T-cell (primary cell): Measurements from ENCODE around the gene INCA1. TPM values are rescaled to one million over a fixed set of nuclear protein-coding genes. Genes with fewer than 3 reads are reported as not detected.
A peak's percentile ranks its signal among the peaks of the same experiment; 100 is the strongest.

Experiments used
- ATAC-seq, 4 experiments: fragments of 200-7000 bp in 3 of 4; fragments of 150-1000 bp in 1 of 4; cut with Tn5 transposase; replicated peaks in 1 of 4; 1 replicate in 3 of 4; 2 replicates in 1 of 4; pipeline ENCODE4 v1.10.0; 2021; ENCODE audit warnings: moderate library complexity in 3 of 4, mild to moderate bottlenecking in 2 of 4, moderate number of reproducible peaks in 1 of 4
- CTCF ChIA-PET, 2 donors: fragments of 300-600 bp; sonication (Branson Sonifier 250); formaldehyde crosslinking; loops; one replicate each; lab custom pipeline; 2022; ENCODE audit warnings: antibody characterized with exemption in 2 of 2; lab: Charles Lee
- POLR2A ChIA-PET, 2 donors: fragments of 300-600 bp; sonication (Branson Sonifier 250); formaldehyde crosslinking; loops; one replicate each; lab custom pipeline; 2022; ENCODE audit warnings: antibody characterized with exemption in 2 of 2; lab: Charles Lee
- DNase-seq, 35 experiments: peaks; one replicate each; pipeline versions ENCODE4 v3.0.0 to v3.0.0-alpha.2; 2013 to 2023
- H3K27ac ChIP-seq: one replicate; pipeline ENCODE4 v1.5.1; 2013; ENCODE audit warnings: low read length
- H3K27me3 ChIP-seq, 2 experiments: replicated peaks in 1 of 2; 1 replicate in 1 of 2; 2 replicates in 1 of 2; pipeline versions ENCODE4 v1.6.1 to v1.7.0; 2013; ENCODE audit warnings: low read length in 1 of 2, mixed read lengths in 1 of 2; ENCODE audit not compliant: control insufficient read depth in 2 of 2, insufficient read depth in 2 of 2; ENCODE audit errors: extremely low read depth in 1 of 2
- H3K36me3 ChIP-seq, 2 donors: 1 replicate in 1 of 2; 2 replicates in 1 of 2; pipeline versions ENCODE4 v1.6.1 to v1.7.0; 2013; ENCODE audit warnings: low read length in 1 of 2; ENCODE audit not compliant: control insufficient read depth in 2 of 2, insufficient read depth in 1 of 2; ENCODE audit errors: extremely low read depth in 1 of 2
- H3K4me1 ChIP-seq, 2 experiments: 1 replicate in 1 of 2; 2 replicates in 1 of 2; pipeline versions ENCODE4 v1.6.1 to v1.7.0; 2013; ENCODE audit warnings: low read length in 2 of 2, mixed read lengths in 1 of 2; ENCODE audit not compliant: insufficient read depth in 2 of 2, control insufficient read depth in 1 of 2; ENCODE audit errors: extremely low read depth in 1 of 2
- H3K4me3 ChIP-seq, 2 donors: 1 replicate in 1 of 2; 2 replicates in 1 of 2; pipeline versions ENCODE4 v1.5.1 to v1.7.0; 2013; ENCODE audit warnings: mild to moderate bottlenecking in 2 of 2, low read length in 1 of 2, moderate library complexity in 1 of 2; ENCODE audit not compliant: control insufficient read depth in 1 of 2; ENCODE audit errors: extremely low read depth in 1 of 2
- H3K9me3 ChIP-seq: 2 replicates; pipeline ENCODE4 v1.7.0; 2013
- H3K27ac Mint-ChIP-seq, 2 donors: one replicate each; pipeline ENCODE4 v1.8.0; 2020 to 2021; ENCODE audit warnings: mild to moderate bottlenecking in 2 of 2, mixed read lengths in 2 of 2
- H3K27me3 Mint-ChIP-seq, 2 donors: one replicate each; pipeline ENCODE4 v1.8.0; 2021 to 2022; ENCODE audit warnings: mixed read lengths in 2 of 2
- H3K36me3 Mint-ChIP-seq: one replicate; pipeline ENCODE4 v1.8.0; 2021; ENCODE audit warnings: mixed read lengths
- H3K4me1 Mint-ChIP-seq, 3 donors: one replicate each; pipeline ENCODE4 v1.8.0; 2020 to 2022; ENCODE audit warnings: mixed read lengths in 3 of 3, mild to moderate bottlenecking in 1 of 3
- H3K4me3 Mint-ChIP-seq, 3 donors: one replicate each; pipeline ENCODE4 v1.8.0; 2020 to 2022; ENCODE audit warnings: mild to moderate bottlenecking in 3 of 3, mixed read lengths in 3 of 3, moderate library complexity in 3 of 3
- H3K9me3 Mint-ChIP-seq, 3 donors: one replicate each; pipeline ENCODE4 v1.8.0; 2020 to 2022; ENCODE audit warnings: mixed read lengths in 3 of 3
- WGBS: methylation state at CpG from one replicate; pipeline ENCODE4 v1.1.5; 2013; ENCODE audit warnings: missing lambda C conversion rate; ENCODE audit not compliant: insufficient coverage; 5-methylcytosine and 5-hydroxymethylcytosine counted together
- total RNA-seq, 35 experiments: library from RNA in 6 of 35; stranded (reverse) in 6 of 35; fragments of 120-200 nt in 1 of 35; gene quantifications; one replicate each; pipeline versions ENCODE4 v1.2.1 to v1.2.4 and lab custom pipeline; 2013 to 2026

INCA1 gene
- total RNA-seq, 5 donors from 2014 or later (not counting 1 experiment from before 2014, with no cell fraction given) = 0.38 to 0.43 TPM; not detected in 3

DNA sequence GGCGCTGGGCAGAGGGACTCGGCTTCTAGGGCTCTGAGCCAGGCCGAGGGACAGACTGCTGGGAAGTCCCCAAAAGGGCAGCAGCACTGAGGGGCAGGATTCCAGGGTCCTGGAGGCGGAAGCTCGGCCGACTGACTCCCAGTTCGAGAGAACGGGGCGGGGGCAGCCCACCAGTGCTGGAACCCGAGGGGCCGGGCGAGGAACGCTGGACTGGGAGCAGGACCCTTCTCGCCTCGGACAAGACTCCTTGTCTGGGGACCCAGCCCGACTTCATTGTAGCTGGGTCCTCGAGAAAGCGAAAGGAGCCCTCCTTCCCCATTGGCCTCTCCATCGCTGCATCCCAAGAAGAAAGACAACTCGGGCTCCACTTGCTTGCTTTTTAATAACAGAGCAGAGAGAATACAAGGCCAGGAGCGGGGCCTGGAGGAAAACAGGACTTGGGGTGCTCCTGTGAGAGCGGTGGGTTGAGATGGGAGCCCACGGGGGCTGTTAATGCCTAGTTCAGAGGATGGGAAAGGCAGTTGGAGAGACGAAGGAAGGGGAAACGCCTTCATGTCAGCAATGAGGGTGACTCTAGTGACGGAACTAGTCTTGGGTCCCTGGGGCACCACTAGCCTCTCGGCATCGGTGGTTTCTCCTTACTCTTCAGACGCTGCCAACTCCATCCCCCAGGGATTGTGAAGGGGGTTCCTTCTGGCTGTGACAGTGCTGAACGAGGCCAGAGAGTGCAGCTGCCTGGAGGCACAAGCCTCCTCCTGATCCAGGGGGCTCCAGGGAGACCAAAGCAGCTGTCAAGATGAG is 9.4 kb downstream of the INCA1 start:
- ATAC-seq (peak in 3 of 4 experiments; percentile 12 to 17 (median 17)), DNase-seq (no peak)
- ChIA-PET CTCF (interaction anchor here (0.6 to 1.6 kb wide), 3 partner anchors 21 to 48 kb away, joined by 6 to 7 read pairs (median 7); partner anchors contain the start of genes RNF167 (in 1 of the 2), SLC25A11 (in 1 of the 2) and SPAG7 (in 1 of the 2)), POLR2A (interaction anchor here in 1 of 2 donors (2.0 kb wide), 1 partner anchor 21 kb away, joined by 7 read pairs; the partner anchor contains the start of gene SPAG7)
- H3K27me3 Mint-ChIP-seq = no peaks in the 10 kb centered on the region
- Histone ChIP-seq H3K27ac (peak overlapping the region; percentile 90), H3K27me3 (no peaks in the 10 kb centered on the region), H3K36me3 (peaks cover 0 to 5% of the 10 kb centered on the region in 2 donors), H3K4me1 (peaks cover 9 to 33% of the 10 kb centered on the region in 2 experiments), H3K9me3 (no peaks in the 10 kb centered on the region), H3K4me3 (peak overlapping the region; percentile 70 to 89)
- H3K4me3 Mint-ChIP-seq = peak overlapping the region; percentile 88 to 92 (median 91)
- peak overlapping the region; percentile 89 to 96 for H3K27ac Mint-ChIP-seq
- WGBS = 2% methylated on average over 24 of the region's 30 CpGs
- H3K36me3 Mint-ChIP-seq = peaks cover 4% of the 10 kb centered on the region
- H3K9me3 Mint-ChIP-seq = no peaks in the 10 kb centered on the region
- peaks cover 37 to 42% (median 40%) of the 10 kb centered on the region in 3 donors for H3K4me1 Mint-ChIP-seq

DNA sequence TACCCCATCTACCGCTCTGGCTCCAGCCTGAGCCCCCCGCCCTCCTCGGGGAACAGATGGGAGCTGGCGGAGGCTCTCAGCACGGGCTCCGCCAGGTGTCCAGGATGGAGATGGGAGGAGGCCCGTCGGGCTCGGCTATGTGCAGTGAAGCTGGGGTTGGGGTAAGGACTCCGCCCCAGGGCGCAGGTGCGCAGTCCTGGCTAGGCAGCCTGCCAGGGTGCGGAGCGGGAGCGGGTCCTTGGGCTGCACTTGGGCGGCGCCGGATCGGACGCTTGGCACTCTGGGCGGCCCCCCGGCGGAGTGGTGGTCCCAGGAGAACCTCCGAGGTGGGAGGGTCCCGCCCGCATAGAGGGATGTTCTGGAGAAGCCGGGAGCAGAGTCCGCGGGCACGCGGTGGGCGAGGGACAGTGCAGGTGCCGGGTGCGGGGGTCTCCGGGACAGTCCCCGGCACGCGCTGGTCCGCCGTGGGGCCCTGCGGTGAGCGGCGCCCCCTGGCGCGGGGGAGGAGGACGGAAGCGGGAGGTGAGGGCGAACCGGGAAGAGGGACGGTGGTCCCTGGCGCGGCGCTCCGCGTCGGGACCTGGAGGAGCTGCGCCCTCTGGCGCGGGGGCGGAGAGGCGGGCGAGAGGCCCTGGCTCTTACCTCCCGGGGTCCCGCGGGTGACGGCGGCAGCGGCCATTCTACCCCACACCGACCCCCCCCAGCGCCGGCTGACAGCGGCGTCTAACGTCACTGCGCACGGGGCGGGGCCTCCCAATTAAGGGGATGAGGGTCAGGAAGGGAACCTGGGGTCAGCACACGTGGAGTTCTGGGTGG is 10.2 kb downstream of the INCA1 start, which contains the start of gene CAMTA2:
TSS of gene CAMTA2 (minus strand) at position 725 of the 816 bp plus-strand sequence. CDS start 1,453 bp downstream, outside the sequence.
- peaks cover 11% of the 10 kb centered on the region for H3K36me3 Mint-ChIP-seq
- WGBS = under 1% methylated on average over 63 of the region's 78 CpGs
- CTCF ChIA-PET = interaction anchor here in 1 of 2 donors (0.8 to 1.6 kb wide), 4 partner anchors 10 to 74 kb away, joined by 3 to 7 read pairs (median 6); partner anchors contain the start of genes INCA1, KIF1C, RNF167 and SLC25A11

DNA sequence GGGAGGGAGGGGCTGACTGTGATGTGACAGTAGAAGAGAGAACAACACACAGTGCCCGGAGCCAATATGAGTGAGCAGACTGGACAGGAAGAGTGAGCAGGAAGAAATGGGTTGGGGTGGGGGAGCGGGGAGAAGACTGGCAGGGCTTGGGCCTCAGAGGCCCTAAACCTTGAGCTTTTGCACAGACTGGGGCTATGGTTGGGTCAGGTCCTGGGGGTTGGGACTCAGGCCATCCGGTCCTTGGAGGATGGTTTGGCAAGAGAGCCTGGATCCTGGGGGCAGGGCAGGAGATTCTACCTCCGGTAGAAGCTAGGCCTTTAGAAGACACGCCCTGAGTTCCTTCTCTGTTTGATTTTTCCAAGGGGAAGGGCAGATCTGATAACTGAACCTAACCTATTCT is 10.9 kb downstream of the INCA1 start:
- 63% methylated on average over 2 of the region's 5 CpGs for WGBS
- Mint-ChIP-seq H3K4me3 (peak overlapping the region; percentile 88 to 92 (median 91)), H3K4me1 (peaks cover 37 to 47% (median 40%) of the 10 kb centered on the region in 3 donors), H3K36me3 (peaks cover 13% of the 10 kb centered on the region), H3K9me3 (no peaks in the 10 kb centered on the region), H3K27ac (peak overlapping the region; percentile 88 to 96), H3K27me3 (no peaks in the 10 kb centered on the region)
- Histone ChIP-seq H3K9me3 (no peaks in the 10 kb centered on the region), H3K27ac (peak overlapping the region; percentile 90), H3K36me3 (peaks cover 0 to 18% of the 10 kb centered on the region in 2 donors), H3K27me3 (no peaks in the 10 kb centered on the region), H3K4me3 (peak overlapping the region; percentile 70 to 89), H3K4me1 (peaks cover 9 to 34% of the 10 kb centered on the region in 2 experiments)
- POLR2A ChIA-PET = interaction anchor here in 1 of 2 donors (2.0 kb wide), 1 partner anchor 19 kb away, joined by 7 read pairs; the partner anchor contains the start of gene SPAG7
- ATAC-seq = no peak
- CTCF ChIA-PET = interaction anchor here (0.5 to 1.6 kb wide), 5 partner anchors 11 to 75 kb away, joined by 3 to 7 read pairs (median 4); partner anchors contain the start of genes INCA1 (in 1 of the 2), KIF1C (in 1 of the 2), RNF167 (in 1 of the 2) and SLC25A11 (in 1 of the 2)
- DNase-seq = no peak

More for the DNA sequence above, 10.2 kb downstream of the INCA1 start, which contains the start of gene CAMTA2:
- ATAC-seq (peak; percentile 91 to 93 (median 93)), DNase-seq (peak; percentile 69 to 91 (median 81))
- Histone ChIP-seq H3K36me3 (peaks cover 0 to 13% of the 10 kb centered on the region in 2 donors), H3K27ac (peak within 1 kb of the TSS; percentile 90), H3K9me3 (no peaks in the 10 kb centered on the region), H3K4me1 (peaks cover 9 to 33% of the 10 kb centered on the region in 2 experiments), H3K4me3 (peak within 1 kb of the TSS; percentile 70 to 89), H3K27me3 (no peaks in the 10 kb centered on the region)
- Mint-ChIP-seq H3K9me3 (no peaks in the 10 kb centered on the region), H3K27me3 (no peaks in the 10 kb centered on the region), H3K27ac (peak within 1 kb of the TSS; percentile 89 to 96), H3K4me3 (peak within 1 kb of the TSS; percentile 88 to 92 (median 91)), H3K4me1 (peaks cover 37 to 44% (median 40%) of the 10 kb centered on the region in 3 donors)
- POLR2A ChIA-PET = interaction anchor here in 1 of 2 donors (2.0 kb wide), 1 partner anchor 20 kb away, joined by 7 read pairs; the partner anchor contains the start of gene SPAG7

DNA sequence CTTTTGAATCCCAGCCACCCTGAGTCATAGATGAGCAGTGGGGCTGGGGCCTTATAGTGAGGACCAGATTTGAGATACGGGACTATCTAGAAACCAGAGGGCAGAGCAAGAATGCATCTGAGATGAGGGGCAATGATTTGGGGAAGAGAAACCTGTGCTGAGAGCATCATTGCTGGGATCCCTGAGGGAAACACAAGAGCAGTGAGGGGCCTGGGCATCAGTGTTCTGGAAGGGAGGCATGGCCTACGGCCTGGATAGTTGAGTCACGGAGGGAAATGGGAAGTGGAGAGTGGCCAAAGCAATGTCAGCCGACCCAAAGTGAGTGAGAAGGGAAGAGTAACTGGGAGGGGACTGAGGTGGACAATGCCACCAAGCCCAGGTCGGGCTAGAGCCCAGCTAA is 15.0 kb downstream of the INCA1 start:
- H3K27me3 ChIP-seq = no peaks in the 10 kb centered on the region
- H3K4me1 ChIP-seq = peaks cover 8 to 23% of the 10 kb centered on the region in 2 experiments
- no peak for ATAC-seq
- no peak overlapping the region for H3K4me3 Mint-ChIP-seq
- H3K9me3 ChIP-seq = no peaks in the 10 kb centered on the region
- H3K27ac Mint-ChIP-seq = peak overlapping the region in 1 of 2 donors; percentile 46
- no peaks in the 10 kb centered on the region for H3K9me3 Mint-ChIP-seq
- CTCF ChIA-PET = no interaction called here
- H3K36me3 Mint-ChIP-seq = peaks cover 27% of the 10 kb centered on the region
- no peaks in the 10 kb centered on the region for H3K27me3 Mint-ChIP-seq
- H3K4me1 Mint-ChIP-seq = peaks cover 28 to 41% (median 30%) of the 10 kb centered on the region in 3 donors
- POLR2A ChIA-PET = no interaction called here
- H3K36me3 ChIP-seq = peaks cover 10 to 47% of the 10 kb centered on the region in 2 donors
- DNase-seq = no peak
- 90% methylated on average over 5 of the region's 5 CpGs for WGBS
- no peak overlapping the region for H3K4me3 ChIP-seq
- H3K27ac ChIP-seq = no peak overlapping the region

DNA sequence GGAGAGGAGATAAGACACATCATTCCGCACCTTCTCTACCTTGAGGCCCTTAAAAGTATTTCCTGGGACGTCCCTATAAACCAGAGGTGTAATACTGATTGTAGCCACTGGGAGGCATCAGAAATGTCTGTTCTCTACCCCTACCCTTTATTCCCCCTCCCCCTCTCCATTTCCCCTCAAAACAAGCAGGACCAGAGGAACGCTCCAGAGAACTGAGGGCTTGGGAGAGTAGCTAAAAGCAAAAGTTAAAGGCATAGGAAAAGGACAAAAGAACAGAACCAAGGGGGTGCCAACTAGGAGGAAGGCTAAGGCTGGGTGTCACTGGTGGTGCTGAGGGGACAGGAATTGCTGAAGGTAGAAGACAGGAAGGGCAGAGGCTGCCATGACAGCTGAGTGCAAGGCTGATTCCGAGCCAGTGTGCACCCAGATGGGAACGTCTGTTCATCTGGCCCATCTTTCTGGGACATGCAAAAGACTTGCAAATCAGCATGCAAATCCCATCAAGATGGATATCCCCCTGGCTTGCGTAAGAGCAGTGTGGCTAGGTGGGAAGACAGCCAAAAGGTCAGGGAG is 16.6 kb downstream of the INCA1 start:
- Histone ChIP-seq H3K27me3 (no peaks in the 10 kb centered on the region), H3K36me3 (peaks cover 10 to 60% of the 10 kb centered on the region in 2 donors), H3K27ac (no peak overlapping the region), H3K4me3 (no peak overlapping the region), H3K9me3 (no peaks in the 10 kb centered on the region), H3K4me1 (peaks cover 8 to 12% of the 10 kb centered on the region in 2 experiments)
- no peaks in the 10 kb centered on the region for H3K27me3 Mint-ChIP-seq
- H3K4me1 Mint-ChIP-seq = peaks cover 17 to 31% (median 20%) of the 10 kb centered on the region in 3 donors
- peaks cover 30% of the 10 kb centered on the region for H3K36me3 Mint-ChIP-seq
- CTCF ChIA-PET = interaction anchor here (0.5 to 1.7 kb wide), 6 partner anchors 10 to 304 kb away, joined by 3 to 7 read pairs (median 3); partner anchors contain the start of gene SPAG7 (in 1 of the 2)
- H3K9me3 Mint-ChIP-seq = no peaks in the 10 kb centered on the region
- H3K27ac Mint-ChIP-seq = peak overlapping the region; percentile 80
- peak overlapping the region in 1 of 3 donors; percentile 10 for H3K4me3 Mint-ChIP-seq
- WGBS = no CpG with 5 or more reads among the region's 6 CpGs
- DNase-seq (peak in 17 of 35 experiments; percentile 14 to 83 (median 41)), ATAC-seq (peak; percentile 83 to 88 (median 85))
- POLR2A ChIA-PET = no interaction called here
